Muscle of leg (tissue), 11 donors: ENCODE results near the gene MAOA. TPM values are rescaled to one million over a fixed set of nuclear protein-coding genes. Genes with fewer than 3 reads are reported as not detected.
A peak's percentile ranks its signal among the peaks of the same experiment; 100 is the strongest.

Experiments
- DNase-seq: peaks from one replicate; pipeline ENCODE4 v3.0.0; 2013
- H3K27ac ChIP-seq: one replicate; pipeline ENCODE4 v1.5.1; 2013; ENCODE audit warnings: mild to moderate bottlenecking, low read length, control low read depth
- H3K27me3 ChIP-seq: one replicate; pipeline ENCODE4 v1.6.1; 2013; ENCODE audit warnings: low read length; ENCODE audit not compliant: control insufficient read depth, insufficient read depth
- H3K36me3 ChIP-seq: one replicate; pipeline ENCODE4 v1.6.1; 2013; ENCODE audit warnings: low read length; ENCODE audit not compliant: control insufficient read depth, insufficient read depth
- H3K4me1 ChIP-seq: one replicate; pipeline ENCODE4 v1.6.1; 2013; ENCODE audit warnings: low read length; ENCODE audit not compliant: control insufficient read depth, insufficient read depth
- H3K4me3 ChIP-seq: one replicate; pipeline ENCODE4 v1.5.1; 2013; ENCODE audit warnings: low read length, control low read depth
- H3K9me3 ChIP-seq: replicated peaks from 2 replicates; pipeline ENCODE4 v1.6.1; 2013; ENCODE audit warnings: low read depth, low read length; ENCODE audit not compliant: control insufficient read depth
- WGBS: methylation state at CpG from one replicate; pipeline ENCODE4 v1.1.5; 2013; ENCODE audit warnings: missing lambda C conversion rate; ENCODE audit not compliant: insufficient coverage; 5-methylcytosine and 5-hydroxymethylcytosine counted together
- polyA plus RNA-seq, 8 donors: library from polyadenylated mRNA; unstranded; fragments of 120-200 nt; gene quantifications; one replicate each; pipeline versions ENCODE4 v1.2.1 to v1.2.3, GENCODE V29; 2013; ENCODE audit warnings: inconsistent platforms in 1 of 8, low replicate concordance in 1 of 8; ENCODE audit not compliant: insufficient read length in 8 of 8, insufficient read depth in 1 of 8
- total RNA-seq: library from RNA; stranded (reverse); fragments of 120-200 nt; gene quantifications from one replicate; pipeline ENCODE4 v1.2.4, GENCODE V29; 2013

MAOA gene
- total and polyA plus RNA-seq, 9 donors, result 0.27 to 6.1 (median 0.47) TPM

DNA sequence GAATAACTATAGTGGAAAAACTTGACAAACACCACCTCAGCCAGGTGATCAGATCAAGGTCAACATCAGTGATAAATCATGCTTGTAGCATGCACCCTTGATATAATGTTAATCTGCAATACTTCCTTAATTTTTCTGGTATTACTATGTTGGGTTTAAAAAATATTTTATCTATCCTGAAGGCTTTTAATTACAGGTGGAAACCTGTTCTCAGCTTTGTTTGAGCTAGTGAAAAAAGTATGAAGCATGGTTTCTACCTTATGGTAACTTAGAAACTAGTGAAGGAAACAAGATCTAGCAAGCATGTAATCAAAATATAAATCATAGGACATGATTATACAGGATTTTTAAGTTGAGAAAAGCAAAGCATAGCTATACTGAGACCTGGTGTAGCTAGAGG, 26.6 kb downstream of the MAOA start:
- no peaks in the 10 kb centered on the region for H3K9me3 ChIP-seq
- no peaks in the 10 kb centered on the region for H3K4me1 ChIP-seq
- no peak overlapping the region for H3K27ac ChIP-seq
- H3K36me3 ChIP-seq, result no peaks in the 10 kb centered on the region
- no peak overlapping the region for H3K4me3 ChIP-seq
- no peaks in the 10 kb centered on the region for H3K27me3 ChIP-seq
- DNase-seq, result no peak

DNA sequence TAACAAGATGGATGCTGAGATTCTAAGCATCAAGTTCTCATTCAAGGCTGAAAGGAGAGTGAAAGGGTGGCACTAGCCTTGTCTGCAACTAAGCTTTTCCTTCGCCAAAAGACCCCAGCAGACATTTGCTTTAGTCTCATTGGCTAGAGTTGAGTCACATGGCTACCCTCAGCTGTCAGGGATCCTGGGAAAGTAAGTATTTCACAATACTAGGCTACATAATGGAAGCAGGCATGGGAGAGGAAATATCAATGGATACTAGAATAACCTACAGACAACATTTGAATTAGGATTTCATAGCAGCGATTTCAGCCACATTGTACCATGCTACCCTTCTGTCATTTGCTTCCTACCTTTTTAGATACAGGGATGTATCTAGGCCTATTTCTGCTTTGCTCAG, 29.1 kb downstream of the MAOA start:
- H3K27me3 ChIP-seq, result peaks cover 2% of the 10 kb centered on the region
- WGBS, result 100% methylated on average over 1 of the region's 2 CpGs
- no peaks in the 10 kb centered on the region for H3K9me3 ChIP-seq
- H3K27ac ChIP-seq, result no peak overlapping the region
- no peaks in the 10 kb centered on the region for H3K36me3 ChIP-seq
- H3K4me1 ChIP-seq, result no peaks in the 10 kb centered on the region
- no peak overlapping the region for H3K4me3 ChIP-seq
- no peak for DNase-seq

- Histone ChIP-seq H3K4me3 (no peak overlapping the region), H3K4me1 (no peaks in the 10 kb centered on the region), H3K27ac (no peak overlapping the region), H3K27me3 (peaks cover 9% of the 10 kb centered on the region), H3K9me3 (no peaks in the 10 kb centered on the region), H3K36me3 (no peaks in the 10 kb centered on the region)
- no CpG with 5 or more reads among the region's 1 CpG for WGBS
- no peak for DNase-seq
These were observed 32.5 kb downstream of the MAOA start for GRCh38 chrX:43688586-43688985.

- Histone ChIP-seq H3K9me3 (no peaks in the 10 kb centered on the region), H3K27ac (no peak overlapping the region), H3K4me3 (no peak overlapping the region), H3K4me1 (no peaks in the 10 kb centered on the region), H3K27me3 (peaks cover 17% of the 10 kb centered on the region), H3K36me3 (no peaks in the 10 kb centered on the region)
- no peak for DNase-seq
- WGBS, result 100% methylated on average over 1 of the region's 3 CpGs
These were observed 37.7 kb downstream of the MAOA start for GRCh38 chrX:43693602-43694406.

- Histone ChIP-seq H3K4me3 (no peak overlapping the region), H3K36me3 (no peaks in the 10 kb centered on the region), H3K27me3 (peaks cover 13% of the 10 kb centered on the region), H3K27ac (no peak overlapping the region), H3K9me3 (no peaks in the 10 kb centered on the region), H3K4me1 (no peaks in the 10 kb centered on the region)
- DNase-seq, result peak; percentile 9
- no CpG with 5 or more reads among the region's 3 CpGs for WGBS
These were observed 43.4 kb downstream of the MAOA start for GRCh38 chrX:43699475-43699874.

- peaks cover 7% of the 10 kb centered on the region for H3K27me3 ChIP-seq
- no peaks in the 10 kb centered on the region for H3K9me3 ChIP-seq
- no peak overlapping the region for H3K4me3 ChIP-seq
- no peaks in the 10 kb centered on the region for H3K4me1 ChIP-seq
- DNase-seq, result no peak
- 80% methylated on average over 1 of the region's 2 CpGs for WGBS
- no peak overlapping the region for H3K27ac ChIP-seq
- no peaks in the 10 kb centered on the region for H3K36me3 ChIP-seq
These were observed 46.0 kb downstream of the MAOA start for GRCh38 chrX:43702079-43702524.

- no peaks in the 10 kb centered on the region for H3K4me1 ChIP-seq
- no peak overlapping the region for H3K27ac ChIP-seq
- H3K27me3 ChIP-seq, result peaks cover 7% of the 10 kb centered on the region
- no peaks in the 10 kb centered on the region for H3K9me3 ChIP-seq
- DNase-seq, result no peak
- 75% methylated on average over 1 of the region's 2 CpGs for WGBS
- no peak overlapping the region for H3K4me3 ChIP-seq
- no peaks in the 10 kb centered on the region for H3K36me3 ChIP-seq
These were observed 46.6 kb downstream of the MAOA start for GRCh38 chrX:43702660-43703059.

DNA sequence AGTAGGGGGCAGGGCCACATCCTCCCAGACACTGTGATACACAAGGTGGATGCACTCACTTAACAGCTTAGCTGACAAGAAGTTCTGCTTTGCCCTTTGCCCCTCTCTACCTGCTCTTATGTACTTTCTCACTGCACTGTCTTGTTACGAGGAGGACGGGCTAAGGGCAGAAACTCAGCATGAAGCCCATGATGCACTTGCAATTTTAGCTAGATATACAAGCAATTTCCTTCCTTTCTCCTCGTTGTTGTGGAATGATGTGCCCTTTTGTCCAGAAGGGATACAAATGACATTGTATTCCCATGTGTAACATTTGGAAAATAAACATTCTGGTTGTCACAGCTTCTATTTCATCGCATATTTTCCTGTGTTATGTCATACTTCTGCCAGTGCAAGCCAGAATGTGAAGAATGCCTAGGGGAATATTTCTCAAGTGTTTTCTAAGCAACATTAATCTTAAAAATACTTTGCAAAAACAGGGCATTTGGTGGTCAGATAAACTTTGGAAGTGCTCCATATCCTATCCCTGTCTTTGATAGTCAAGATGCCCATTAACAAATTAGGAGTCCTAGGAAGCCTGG, 47.2 kb downstream of the MAOA start:
- H3K4me1 ChIP-seq, result no peaks in the 10 kb centered on the region
- no peaks in the 10 kb centered on the region for H3K36me3 ChIP-seq

DNA sequence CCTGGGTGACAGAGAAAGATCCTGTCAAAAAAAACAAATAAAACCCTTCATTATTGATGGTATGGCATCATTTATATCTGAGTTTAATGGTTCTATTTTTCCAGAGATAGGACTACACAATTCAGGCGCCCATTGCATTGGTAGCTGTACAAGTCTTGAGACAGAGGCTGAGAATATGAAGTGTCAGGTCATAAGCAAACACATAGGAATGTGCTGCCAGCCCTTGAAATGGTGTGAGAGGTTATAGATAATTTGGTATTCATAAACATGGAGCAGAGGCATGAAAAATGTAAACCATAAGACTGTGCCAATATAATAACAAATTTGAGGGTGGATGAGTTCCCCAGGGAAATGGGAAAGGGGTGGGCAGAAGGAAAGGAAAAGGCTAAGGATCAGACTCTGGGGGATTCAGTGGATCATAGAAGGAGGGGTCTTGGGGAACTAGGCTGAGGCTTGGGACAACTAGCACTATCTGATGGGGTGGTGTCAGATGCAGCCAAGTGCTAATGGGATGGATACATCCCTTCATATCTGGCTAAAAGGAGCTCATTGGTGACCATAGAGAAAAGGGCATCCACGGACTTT, 50.8 kb downstream of the MAOA start:
- Histone ChIP-seq H3K9me3 (no peaks in the 10 kb centered on the region), H3K36me3 (no peaks in the 10 kb centered on the region), H3K4me1 (no peaks in the 10 kb centered on the region), H3K27me3 (peaks cover 3% of the 10 kb centered on the region), H3K27ac (no peak overlapping the region), H3K4me3 (no peak overlapping the region)
- WGBS, result 52% methylated on average over 2 of the region's 2 CpGs
- DNase-seq, result no peak

More for the DNA sequence above, 47.2 kb downstream of the MAOA start:
- DNase-seq, result peak; percentile 20
- Histone ChIP-seq H3K27ac (no peak overlapping the region), H3K27me3 (peaks cover 7% of the 10 kb centered on the region), H3K9me3 (no peaks in the 10 kb centered on the region), H3K4me3 (no peak overlapping the region)
- WGBS, result no CpG with 5 or more reads among the region's 4 CpGs

GRCh38 chrX:43707812-43708548, 51.9 kb downstream of the MAOA start:
- Histone ChIP-seq H3K27me3 (peaks cover 3% of the 10 kb centered on the region), H3K9me3 (no peaks in the 10 kb centered on the region), H3K36me3 (no peaks in the 10 kb centered on the region), H3K27ac (no peak overlapping the region), H3K4me3 (no peak overlapping the region), H3K4me1 (no peaks in the 10 kb centered on the region)
- peak; percentile 16 for DNase-seq
- WGBS, result no CpG with 5 or more reads among the region's 3 CpGs
